ENCODE data around the gene PPP1R9A. TPM values are rescaled to one million over a fixed set of nuclear protein-coding genes. Genes with fewer than 3 reads are reported as not detected.

PPP1R9A gene
- total and polyA plus RNA-seq, 8 donors: 4.7 to 32.4 (median 16.8) TPM

- Histone ChIP-seq H3K27me3 (no peaks in the 10 kb centered on the region), H3K4me3 (no peak overlapping the region), H3K27ac (no peak overlapping the region), H3K4me1 (no peaks in the 10 kb centered on the region), H3K9me3 (no peaks in the 10 kb centered on the region), H3K36me3 (no peaks in the 10 kb centered on the region)
- FAIRE-seq (no peak), ATAC-seq (no peak), DNase-seq (no peak)
- no peak for TF ChIP-seq CTCF (IDR thresholded peaks at IDR 0.05)
- intact Hi-C loops (cut with DNase I): no loop called here
These were observed 206.2 kb downstream of the PPP1R9A start for GRCh38 chr7:95113590-95113989.

DNA sequence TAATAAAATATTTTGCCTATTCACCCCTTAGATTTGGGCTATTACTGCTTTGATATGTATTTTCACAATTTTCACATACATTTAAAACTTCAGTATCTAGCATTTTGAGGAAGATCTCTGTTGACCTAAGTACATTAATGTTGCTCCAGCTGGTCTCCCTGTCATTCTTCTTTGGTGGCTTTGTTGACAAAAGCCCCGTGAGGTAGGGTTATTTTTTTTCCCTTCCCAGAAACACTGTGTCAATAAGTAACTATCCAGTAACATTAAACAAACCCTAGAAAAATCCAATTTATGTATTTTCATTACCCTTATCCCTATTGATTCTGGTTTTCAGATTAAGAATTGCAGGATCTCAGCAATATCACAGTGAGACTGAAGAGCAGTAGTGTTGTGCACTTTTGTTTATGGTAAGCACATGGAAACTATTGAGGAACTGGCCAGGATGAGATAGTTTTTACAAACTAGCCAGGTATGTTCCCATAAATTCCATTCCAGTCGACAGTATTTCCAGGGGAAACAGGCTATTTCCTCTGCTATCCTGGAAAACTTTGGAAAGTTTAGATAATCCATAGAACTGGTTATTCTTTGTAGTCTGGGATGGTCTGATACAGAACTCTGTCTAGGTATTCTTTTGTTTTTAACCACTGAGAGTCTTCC is 218.8 kb downstream of the PPP1R9A start:
- 9 to 12% methylated on average over 2 of the region's 2 CpGs for WGBS, 2 donors
- Histone ChIP-seq H3K27me3 (no peaks in the 10 kb centered on the region), H3K4me1 (peaks cover 7 to 10% (median 10%) of the 10 kb centered on the region in 3 donors), H3K27ac (peak overlapping the region in 1 of 4 donors; percentile 28), H3K36me3 (no peaks in the 10 kb centered on the region), H3K4me3 (no peak overlapping the region), H3K9me3 (no peaks in the 10 kb centered on the region)
- ATAC-seq (peak; percentile 17 to 90 (median 76)), DNase-seq (no peak), FAIRE-seq (peak; percentile 9)
- no peak for TF ChIP-seq CTCF (IDR thresholded peaks at IDR 0.05)
- intact Hi-C loops (cut with DNase I): no loop called here

DNA sequence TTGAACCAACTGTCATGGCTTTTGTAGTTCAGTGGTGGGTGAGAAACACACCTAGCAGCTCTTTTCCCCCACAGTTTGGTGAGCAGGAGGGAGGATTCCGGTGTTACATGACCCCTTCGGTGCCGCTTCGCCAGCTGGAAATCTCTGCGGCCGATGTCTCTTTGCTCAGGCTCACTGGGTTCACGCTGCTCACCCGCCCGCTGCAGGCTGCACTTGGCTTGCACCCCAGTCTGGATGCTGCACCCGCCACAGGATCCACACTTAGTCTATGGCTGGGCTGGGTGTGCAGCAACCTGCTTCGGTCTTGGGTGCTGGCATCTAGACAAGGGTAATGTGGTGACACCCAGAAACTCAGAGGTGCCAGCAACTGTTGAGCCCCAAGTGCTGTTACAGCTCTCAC is 225.1 kb downstream of the PPP1R9A start:
- no peaks in the 10 kb centered on the region for H3K27me3 ChIP-seq
- no peak overlapping the region for H3K27ac ChIP-seq
- no peak for TF ChIP-seq CTCF (IDR thresholded peaks at IDR 0.05)
- FAIRE-seq (no peak), ATAC-seq (no peak), DNase-seq (no peak)
- H3K4me1 ChIP-seq: no peaks in the 10 kb centered on the region
- H3K4me3 ChIP-seq: no peak overlapping the region
- H3K9me3 ChIP-seq: no peaks in the 10 kb centered on the region
- intact Hi-C loops (cut with DNase I): no loop called here
- 94 to 95% methylated on average over 11 of the region's 11 CpGs for WGBS, 2 donors
- H3K36me3 ChIP-seq: no peaks in the 10 kb centered on the region

DNA sequence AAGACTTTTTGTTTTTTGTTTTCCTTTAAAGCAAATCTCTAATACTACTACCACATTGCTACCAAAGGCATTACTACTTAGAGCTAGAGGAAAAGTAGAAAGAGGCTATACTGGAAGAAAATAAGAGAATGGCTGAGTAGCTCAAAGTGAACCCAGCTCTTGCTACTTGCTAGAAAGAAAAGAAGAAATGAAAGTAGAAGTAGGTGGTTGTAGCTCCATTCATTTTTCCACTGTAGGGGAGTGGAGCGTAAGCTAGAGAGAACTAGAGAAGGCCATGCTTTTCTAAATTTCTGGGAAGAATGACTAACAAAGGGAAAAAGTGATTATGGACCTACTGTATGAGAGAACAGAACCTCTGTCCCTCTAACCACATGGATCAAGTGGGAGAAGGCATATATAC is 232.5 kb downstream of the PPP1R9A start:
- no peak for DNase-seq
- Histone ChIP-seq H3K36me3 (no peaks in the 10 kb centered on the region), H3K27me3 (no peaks in the 10 kb centered on the region), H3K9me3 (no peaks in the 10 kb centered on the region), H3K27ac (no peak overlapping the region), H3K4me3 (no peak overlapping the region), H3K4me1 (no peaks in the 10 kb centered on the region)
- no peak for ATAC-seq
- no peak for FAIRE-seq
- TF ChIP-seq CTCF (IDR thresholded peaks at IDR 0.05): no peak
- 96 to 97% methylated on average over 1 of the region's 1 CpG for WGBS, 2 donors
- intact Hi-C loops (cut with DNase I): no loop called here

DNA sequence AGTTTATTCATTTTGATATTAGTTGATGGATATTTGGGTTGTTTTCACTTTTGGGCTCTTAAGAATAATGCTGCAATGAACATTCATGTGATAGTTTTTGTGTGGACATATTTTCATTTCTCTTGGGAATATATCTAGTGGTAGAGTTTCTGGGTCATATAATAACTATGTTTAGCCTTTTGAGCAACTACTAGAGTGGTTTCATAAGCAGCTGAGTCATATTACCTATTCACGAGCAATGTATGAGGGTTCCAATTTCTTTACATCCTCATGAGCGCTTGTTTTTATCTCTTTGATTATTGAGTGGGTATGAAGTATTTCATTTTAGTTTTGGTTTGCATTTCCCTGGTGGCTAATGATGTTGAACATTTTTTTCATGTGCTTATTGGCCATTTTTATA is 234.4 kb downstream of the PPP1R9A start:
- H3K36me3 ChIP-seq: no peaks in the 10 kb centered on the region
- H3K4me3 ChIP-seq: no peak overlapping the region
- no peaks in the 10 kb centered on the region for H3K4me1 ChIP-seq
- no peak for FAIRE-seq
- ATAC-seq: no peak
- WGBS, 2 donors: 95 to 98% methylated on average over 2 of the region's 2 CpGs
- no peaks in the 10 kb centered on the region for H3K9me3 ChIP-seq
- no peak for TF ChIP-seq CTCF (IDR thresholded peaks at IDR 0.05)
- H3K27ac ChIP-seq: no peak overlapping the region
- no peaks in the 10 kb centered on the region for H3K27me3 ChIP-seq
- no peak for DNase-seq
- intact Hi-C loops (cut with DNase I): no loop called here

Data from pancreas (tissue), 10 donors.